ENCODE data around the gene LYPD6B. TPM values are rescaled to one million over a fixed set of nuclear protein-coding genes. Genes with fewer than 3 reads are reported as not detected.

LYPD6B gene
- total and polyA plus RNA-seq, 2 donors: 0.24 to 1.4 TPM

- Histone ChIP-seq H3K27ac (ENCODE audit: low read depth in 1 of 2, low read length in 1 of 2) (no peak overlapping the region), H3K36me3 (ENCODE audit: control insufficient read depth in 2 of 2, insufficient read depth in 2 of 2, low read length in 1 of 2) (no peaks in the 10 kb centered on the region), H3K4me3 (ENCODE audit: low read length in 2 of 2) (no peak overlapping the region), H3K4me1 (ENCODE audit: control insufficient read depth in 2 of 2, insufficient read depth in 2 of 2, low read length in 2 of 2) (peaks cover 0 to 19% of the 10 kb centered on the region in 2 donors), H3K27me3 (ENCODE audit: control insufficient read depth in 2 of 2, insufficient read depth in 1 of 2, low read length in 1 of 2) (peaks cover 0 to 3% of the 10 kb centered on the region in 2 donors), H3K9me3 (ENCODE audit: control insufficient read depth in 2 of 2, insufficient read depth in 1 of 2, low read length in 1 of 2) (no peaks in the 10 kb centered on the region)
- WGBS: 81% methylated on average over 1 of the region's 1 CpG
- DNase-seq (ENCODE audit: low read depth in 6 of 9, low spot score in 9 of 9): no peak
Measured at GRCh38 chr2:149164296-149164695, 125.8 kb downstream of the LYPD6B start.

GRCh38 chr2:149164827-149165226 lies 126.3 kb downstream of the LYPD6B start:
- no peaks in the 10 kb centered on the region for H3K9me3 ChIP-seq (ENCODE audit: control insufficient read depth in 2 of 2, insufficient read depth in 1 of 2, low read length in 1 of 2)
- no peaks in the 10 kb centered on the region for H3K36me3 ChIP-seq (ENCODE audit: control insufficient read depth in 2 of 2, insufficient read depth in 2 of 2, low read length in 1 of 2)
- peaks cover 0 to 19% of the 10 kb centered on the region in 2 donors for H3K4me1 ChIP-seq (ENCODE audit: control insufficient read depth in 2 of 2, insufficient read depth in 2 of 2, low read length in 2 of 2)
- no peak overlapping the region for H3K27ac ChIP-seq (ENCODE audit: low read depth in 1 of 2, low read length in 1 of 2)
- no peak overlapping the region for H3K4me3 ChIP-seq (ENCODE audit: low read length in 2 of 2)
- peaks cover 0 to 3% of the 10 kb centered on the region in 2 donors for H3K27me3 ChIP-seq (ENCODE audit: control insufficient read depth in 2 of 2, insufficient read depth in 1 of 2, low read length in 1 of 2)
- DNase-seq (ENCODE audit: low read depth in 6 of 9, low spot score in 9 of 9): no peak

- peaks cover 0 to 3% of the 10 kb centered on the region in 2 donors for H3K27me3 ChIP-seq (ENCODE audit: control insufficient read depth in 2 of 2, insufficient read depth in 1 of 2, low read length in 1 of 2)
- H3K4me3 ChIP-seq (ENCODE audit: low read length in 2 of 2): no peak overlapping the region
- DNase-seq (ENCODE audit: low read depth in 6 of 9, low spot score in 9 of 9): peak in 7 of 9 donors; percentile 4 to 48 (median 27)
- WGBS: 52% methylated on average over 5 of the region's 5 CpGs
- H3K27ac ChIP-seq (ENCODE audit: low read depth in 1 of 2, low read length in 1 of 2): no peak overlapping the region
- peaks cover 0 to 10% of the 10 kb centered on the region in 2 donors for H3K4me1 ChIP-seq (ENCODE audit: control insufficient read depth in 2 of 2, insufficient read depth in 2 of 2, low read length in 2 of 2)
- H3K9me3 ChIP-seq (ENCODE audit: control insufficient read depth in 2 of 2, insufficient read depth in 1 of 2, low read length in 1 of 2): no peaks in the 10 kb centered on the region
- H3K36me3 ChIP-seq (ENCODE audit: control insufficient read depth in 2 of 2, insufficient read depth in 2 of 2, low read length in 1 of 2): no peaks in the 10 kb centered on the region
Measured at GRCh38 chr2:149167001-149167780, 128.7 kb downstream of the LYPD6B start.

GRCh38 chr2:149167941-149168340 lies 129.4 kb downstream of the LYPD6B start:
- Histone ChIP-seq H3K4me1 (ENCODE audit: control insufficient read depth in 2 of 2, insufficient read depth in 2 of 2, low read length in 2 of 2) (peaks cover 0 to 10% of the 10 kb centered on the region in 2 donors), H3K4me3 (ENCODE audit: low read length in 2 of 2) (no peak overlapping the region), H3K9me3 (ENCODE audit: control insufficient read depth in 2 of 2, insufficient read depth in 1 of 2, low read length in 1 of 2) (no peaks in the 10 kb centered on the region), H3K27me3 (ENCODE audit: control insufficient read depth in 2 of 2, insufficient read depth in 1 of 2, low read length in 1 of 2) (peaks cover 0 to 3% of the 10 kb centered on the region in 2 donors), H3K27ac (ENCODE audit: low read depth in 1 of 2, low read length in 1 of 2) (no peak overlapping the region), H3K36me3 (ENCODE audit: control insufficient read depth in 2 of 2, insufficient read depth in 2 of 2, low read length in 1 of 2) (no peaks in the 10 kb centered on the region)
- WGBS: 91% methylated on average over 4 of the region's 4 CpGs
- DNase-seq (ENCODE audit: low read depth in 6 of 9, low spot score in 9 of 9): no peak

GRCh38 chr2:149169656-149170055 lies 131.2 kb downstream of the LYPD6B start:
- Histone ChIP-seq H3K9me3 (ENCODE audit: control insufficient read depth in 2 of 2, insufficient read depth in 1 of 2, low read length in 1 of 2) (no peaks in the 10 kb centered on the region), H3K4me3 (ENCODE audit: low read length in 2 of 2) (no peak overlapping the region), H3K27me3 (ENCODE audit: control insufficient read depth in 2 of 2, insufficient read depth in 1 of 2, low read length in 1 of 2) (peaks cover 0 to 3% of the 10 kb centered on the region in 2 donors), H3K36me3 (ENCODE audit: control insufficient read depth in 2 of 2, insufficient read depth in 2 of 2, low read length in 1 of 2) (no peaks in the 10 kb centered on the region), H3K27ac (ENCODE audit: low read depth in 1 of 2, low read length in 1 of 2) (no peak overlapping the region), H3K4me1 (ENCODE audit: control insufficient read depth in 2 of 2, insufficient read depth in 2 of 2, low read length in 2 of 2) (peaks cover 0 to 10% of the 10 kb centered on the region in 2 donors)
- 92% methylated on average over 4 of the region's 4 CpGs for WGBS
- no peak for DNase-seq (ENCODE audit: low read depth in 6 of 9, low spot score in 9 of 9)

- WGBS: 94% methylated on average over 1 of the region's 1 CpG
- DNase-seq (ENCODE audit: low read depth in 6 of 9, low spot score in 9 of 9): no peak
- H3K4me3 ChIP-seq (ENCODE audit: low read length in 2 of 2): no peak overlapping the region
- no peak overlapping the region for H3K27ac ChIP-seq (ENCODE audit: low read depth in 1 of 2, low read length in 1 of 2)
- H3K27me3 ChIP-seq (ENCODE audit: control insufficient read depth in 2 of 2, insufficient read depth in 1 of 2, low read length in 1 of 2): no peaks in the 10 kb centered on the region
- no peaks in the 10 kb centered on the region for H3K9me3 ChIP-seq (ENCODE audit: control insufficient read depth in 2 of 2, insufficient read depth in 1 of 2, low read length in 1 of 2)
- no peaks in the 10 kb centered on the region for H3K36me3 ChIP-seq (ENCODE audit: control insufficient read depth in 2 of 2, insufficient read depth in 2 of 2, low read length in 1 of 2)
- peaks cover 0 to 10% of the 10 kb centered on the region in 2 donors for H3K4me1 ChIP-seq (ENCODE audit: control insufficient read depth in 2 of 2, insufficient read depth in 2 of 2, low read length in 2 of 2)
Measured at GRCh38 chr2:149170156-149170555, 131.7 kb downstream of the LYPD6B start.

GRCh38 chr2:149170911-149171310 lies 132.4 kb downstream of the LYPD6B start:
- Histone ChIP-seq H3K36me3 (ENCODE audit: control insufficient read depth in 2 of 2, insufficient read depth in 2 of 2, low read length in 1 of 2) (no peaks in the 10 kb centered on the region), H3K27ac (ENCODE audit: low read depth in 1 of 2, low read length in 1 of 2) (no peak overlapping the region), H3K4me1 (ENCODE audit: control insufficient read depth in 2 of 2, insufficient read depth in 2 of 2, low read length in 2 of 2) (peaks cover 0 to 10% of the 10 kb centered on the region in 2 donors), H3K9me3 (ENCODE audit: control insufficient read depth in 2 of 2, insufficient read depth in 1 of 2, low read length in 1 of 2) (no peaks in the 10 kb centered on the region), H3K27me3 (ENCODE audit: control insufficient read depth in 2 of 2, insufficient read depth in 1 of 2, low read length in 1 of 2) (no peaks in the 10 kb centered on the region), H3K4me3 (ENCODE audit: low read length in 2 of 2) (no peak overlapping the region)
- no peak for DNase-seq (ENCODE audit: low read depth in 6 of 9, low spot score in 9 of 9)
- WGBS: 80% methylated on average over 3 of the region's 3 CpGs

- no peaks in the 10 kb centered on the region for H3K9me3 ChIP-seq (ENCODE audit: control insufficient read depth in 2 of 2, insufficient read depth in 1 of 2, low read length in 1 of 2)
- no peak for DNase-seq (ENCODE audit: low read depth in 6 of 9, low spot score in 9 of 9)
- WGBS: 93% methylated on average over 3 of the region's 3 CpGs
Measured at GRCh38 chr2:149173220-149173619, 134.7 kb downstream of the LYPD6B start.

GRCh38 chr2:149175956-149176355 lies 137.5 kb downstream of the LYPD6B start:
- no peak for DNase-seq (ENCODE audit: low read depth in 6 of 9, low spot score in 9 of 9)
- Histone ChIP-seq H3K4me1 (ENCODE audit: control insufficient read depth in 2 of 2, insufficient read depth in 2 of 2, low read length in 2 of 2) (no peaks in the 10 kb centered on the region), H3K27ac (ENCODE audit: low read depth in 1 of 2, low read length in 1 of 2) (no peak overlapping the region), H3K9me3 (ENCODE audit: control insufficient read depth in 2 of 2, insufficient read depth in 1 of 2, low read length in 1 of 2) (no peaks in the 10 kb centered on the region), H3K36me3 (ENCODE audit: control insufficient read depth in 2 of 2, insufficient read depth in 2 of 2, low read length in 1 of 2) (no peaks in the 10 kb centered on the region), H3K27me3 (ENCODE audit: control insufficient read depth in 2 of 2, insufficient read depth in 1 of 2, low read length in 1 of 2) (no peaks in the 10 kb centered on the region), H3K4me3 (ENCODE audit: low read length in 2 of 2) (no peak overlapping the region)
- WGBS: 97% methylated on average over 2 of the region's 2 CpGs

More at GRCh38 chr2:149173220-149173619, 134.7 kb downstream of the LYPD6B start:
- Histone ChIP-seq H3K4me3 (ENCODE audit: low read length in 2 of 2) (no peak overlapping the region), H3K4me1 (ENCODE audit: control insufficient read depth in 2 of 2, insufficient read depth in 2 of 2, low read length in 2 of 2) (peaks cover 0 to under 1% of the 10 kb centered on the region in 2 donors), H3K27ac (ENCODE audit: low read depth in 1 of 2, low read length in 1 of 2) (no peak overlapping the region), H3K36me3 (ENCODE audit: control insufficient read depth in 2 of 2, insufficient read depth in 2 of 2, low read length in 1 of 2) (no peaks in the 10 kb centered on the region), H3K27me3 (ENCODE audit: control insufficient read depth in 2 of 2, insufficient read depth in 1 of 2, low read length in 1 of 2) (no peaks in the 10 kb centered on the region)
